HEK293T (cell line): ENCODE results near the gene DBH.

Source experiments
- ARNT ChIP-seq: fragments of 450-650 bp; IDR thresholded peaks from 2 replicates; pipeline ENCODE4 v1.6.1; 2017; ENCODE audit warnings: mild to moderate bottlenecking
- CTBP1 ChIP-seq: fragments of 450-650 bp; IDR thresholded peaks from 2 replicates; pipeline ENCODE4 v1.6.1; 2016; ENCODE audit warnings: borderline replicate concordance
- ELF4 ChIP-seq: fragments of 450-650 bp; IDR thresholded peaks from 2 replicates; pipeline ENCODE4 v1.6.1; 2017; ENCODE audit warnings: antibody characterized with exemption
- FOXA1 ChIP-seq: fragments of 450-650 bp; IDR thresholded peaks from 2 replicates; pipeline ENCODE4 v1.6.1; 2016; ENCODE audit warnings: mild to moderate bottlenecking
- FOXK2 ChIP-seq: fragments of 450-650 bp; IDR thresholded peaks from 2 replicates; pipeline ENCODE4 v1.6.1; 2016; ENCODE audit warnings: mild to moderate bottlenecking
- FOXM1 ChIP-seq: fragments of 450-650 bp; IDR thresholded peaks from 2 replicates; pipeline ENCODE4 v1.6.1; 2017; ENCODE audit warnings: mild to moderate bottlenecking, borderline replicate concordance
- HDGF ChIP-seq: fragments of 450-650 bp; IDR thresholded peaks from 2 replicates; pipeline ENCODE4 v1.6.1; 2017; ENCODE audit warnings: antibody characterized with exemption, borderline replicate concordance
- L3MBTL2 ChIP-seq: fragments of 450-650 bp; conservative IDR thresholded peaks from 2 replicates; pipeline ENCODE4 v1.6.1; 2016; ENCODE audit warnings: mild to moderate bottlenecking
- LEF1 ChIP-seq: fragments of 450-650 bp; IDR thresholded peaks from 2 replicates; pipeline ENCODE4 v1.6.1; 2017; ENCODE audit warnings: mild to moderate bottlenecking, borderline replicate concordance
- PKNOX1 ChIP-seq: fragments of 450-650 bp; IDR thresholded peaks from 2 replicates; pipeline ENCODE4 v1.6.1; 2016
- SUZ12 ChIP-seq: fragments of 450-650 bp; IDR thresholded peaks from 2 replicates; pipeline ENCODE4 v1.6.1; 2016; ENCODE audit warnings: mild to moderate bottlenecking

GRCh38 chr9:133609311-133610098 is 26.7 kb upstream of the DBH start, which contains the start of gene FAM163B:
- TF ChIP-seq HDGF: no peak
- no peak for TF ChIP-seq L3MBTL2
- TF ChIP-seq FOXK2: no peak
- TF ChIP-seq FOXA1: no peak
- no peak for TF ChIP-seq FOXM1
- no peak for TF ChIP-seq SUZ12
- TF ChIP-seq CTBP1: no peak
- TF ChIP-seq PKNOX1: no peak
- no peak for TF ChIP-seq ARNT
- TF ChIP-seq ELF4: no peak
- no peak for TF ChIP-seq LEF1
